OCI-LY1 (cell line): ENCODE data around the gene C13orf42.

Source experiments
- EZH2 ChIP-seq: fragments of 200-600 bp; sonication (generic), shearing (Covaris generic); IDR thresholded peaks from 2 replicates; pipeline ENCODE4 v1.8.0; 2017; ENCODE audit warnings: borderline replicate concordance, mixed run types, mild to moderate bottlenecking, antibody characterized with exemption, low read length, moderate library complexity, mixed read lengths
- TF ChIP-seq, protein P1 (sequence below): fragments of 200-600 bp; sonication (generic), shearing (Covaris generic); IDR thresholded peaks from 2 replicates; pipeline ENCODE4 v1.5.1; 2017; ENCODE audit warnings: mild to moderate bottlenecking, antibody characterized with exemption, low read length, moderate library complexity, mixed read lengths

DNA sequence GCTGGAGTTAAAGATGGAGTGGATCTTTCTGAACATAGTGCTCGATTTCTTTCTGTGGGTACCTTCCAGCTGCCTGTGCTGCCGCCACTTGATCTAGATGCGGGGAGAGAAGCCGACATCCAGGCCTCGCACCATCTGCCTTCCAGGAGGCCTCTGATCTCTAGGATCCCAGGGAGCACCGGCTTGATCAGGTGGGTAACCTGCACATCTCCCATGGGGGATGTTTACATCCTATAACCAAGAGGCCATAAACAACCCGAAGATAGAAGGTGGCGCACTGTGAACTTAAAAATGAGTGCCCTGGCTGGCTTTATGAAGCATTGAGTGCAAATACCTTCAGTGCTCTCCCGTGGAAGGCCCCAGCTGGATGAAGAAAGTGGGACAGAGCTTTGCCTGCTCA is at the start of gene C13orf42:
- no peak for TF ChIP-seq EZH2
- TF ChIP-seq, protein P1, sequence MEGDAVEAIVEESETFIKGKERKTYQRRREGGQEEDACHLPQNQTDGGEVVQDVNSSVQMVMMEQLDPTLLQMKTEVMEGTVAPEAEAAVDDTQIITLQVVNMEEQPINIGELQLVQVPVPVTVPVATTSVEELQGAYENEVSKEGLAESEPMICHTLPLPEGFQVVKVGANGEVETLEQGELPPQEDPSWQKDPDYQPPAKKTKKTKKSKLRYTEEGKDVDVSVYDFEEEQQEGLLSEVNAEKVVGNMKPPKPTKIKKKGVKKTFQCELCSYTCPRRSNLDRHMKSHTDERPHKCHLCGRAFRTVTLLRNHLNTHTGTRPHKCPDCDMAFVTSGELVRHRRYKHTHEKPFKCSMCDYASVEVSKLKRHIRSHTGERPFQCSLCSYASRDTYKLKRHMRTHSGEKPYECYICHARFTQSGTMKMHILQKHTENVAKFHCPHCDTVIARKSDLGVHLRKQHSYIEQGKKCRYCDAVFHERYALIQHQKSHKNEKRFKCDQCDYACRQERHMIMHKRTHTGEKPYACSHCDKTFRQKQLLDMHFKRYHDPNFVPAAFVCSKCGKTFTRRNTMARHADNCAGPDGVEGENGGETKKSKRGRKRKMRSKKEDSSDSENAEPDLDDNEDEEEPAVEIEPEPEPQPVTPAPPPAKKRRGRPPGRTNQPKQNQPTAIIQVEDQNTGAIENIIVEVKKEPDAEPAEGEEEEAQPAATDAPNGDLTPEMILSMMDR: no peak
